ENCODE results near the gene EXOC3L2. TPM values are rescaled to one million over a fixed set of nuclear protein-coding genes. Genes with fewer than 3 reads are reported as not detected.

EXOC3L2 gene
- total and polyA plus RNA-seq, 10 of the 15 experiments (the other 5 are each of a cell fraction or from before 2014, with no cell fraction given), result not detected

GRCh38 chr19:45164577-45165335 is 80.5 kb downstream of the EXOC3L2 start (continued):
- TF ChIP-seq ZBTB40 (IDR thresholded peaks at IDR 0.05; ENCODE audit: borderline replicate concordance) (no peak), BRCA1 (IDR thresholded peaks at IDR 0.05; ENCODE audit: low read depth, low read length) (no peak), GABPA (IDR thresholded peaks at IDR 0.05; ENCODE audit: low read depth) (no peak), SMAD5 (IDR thresholded peaks at IDR 0.05; ENCODE audit: low read depth) (no peak), TCF7 (IDR thresholded peaks at IDR 0.05; ENCODE audit: borderline replicate concordance) (no peak), KDM1A (IDR thresholded peaks at IDR 0.05; ENCODE audit: borderline replicate concordance) (no peak), E4F1 (IDR thresholded peaks at IDR 0.05; ENCODE audit: borderline replicate concordance, partially characterized antibody) (no peak), USF1 (IDR thresholded peaks at IDR 0.05; ENCODE audit: borderline replicate concordance, extremely low read length, insufficient read depth, low read depth, low read length) (no peak), ASH2L (IDR thresholded peaks at IDR 0.05; ENCODE audit: borderline replicate concordance, low read depth) (no peak), ESRRA (IDR thresholded peaks at IDR 0.05; ENCODE audit: low read length) (no peak), SRF (IDR thresholded peaks at IDR 0.05; ENCODE audit: low read depth in 2 of 2, low read length in 2 of 2) (0 out of 4 replicates have a peak, but pooled peaks of 1 of the 2 experiments have one; percentile 11)
- TF ChIP-seq, protein P1, sequence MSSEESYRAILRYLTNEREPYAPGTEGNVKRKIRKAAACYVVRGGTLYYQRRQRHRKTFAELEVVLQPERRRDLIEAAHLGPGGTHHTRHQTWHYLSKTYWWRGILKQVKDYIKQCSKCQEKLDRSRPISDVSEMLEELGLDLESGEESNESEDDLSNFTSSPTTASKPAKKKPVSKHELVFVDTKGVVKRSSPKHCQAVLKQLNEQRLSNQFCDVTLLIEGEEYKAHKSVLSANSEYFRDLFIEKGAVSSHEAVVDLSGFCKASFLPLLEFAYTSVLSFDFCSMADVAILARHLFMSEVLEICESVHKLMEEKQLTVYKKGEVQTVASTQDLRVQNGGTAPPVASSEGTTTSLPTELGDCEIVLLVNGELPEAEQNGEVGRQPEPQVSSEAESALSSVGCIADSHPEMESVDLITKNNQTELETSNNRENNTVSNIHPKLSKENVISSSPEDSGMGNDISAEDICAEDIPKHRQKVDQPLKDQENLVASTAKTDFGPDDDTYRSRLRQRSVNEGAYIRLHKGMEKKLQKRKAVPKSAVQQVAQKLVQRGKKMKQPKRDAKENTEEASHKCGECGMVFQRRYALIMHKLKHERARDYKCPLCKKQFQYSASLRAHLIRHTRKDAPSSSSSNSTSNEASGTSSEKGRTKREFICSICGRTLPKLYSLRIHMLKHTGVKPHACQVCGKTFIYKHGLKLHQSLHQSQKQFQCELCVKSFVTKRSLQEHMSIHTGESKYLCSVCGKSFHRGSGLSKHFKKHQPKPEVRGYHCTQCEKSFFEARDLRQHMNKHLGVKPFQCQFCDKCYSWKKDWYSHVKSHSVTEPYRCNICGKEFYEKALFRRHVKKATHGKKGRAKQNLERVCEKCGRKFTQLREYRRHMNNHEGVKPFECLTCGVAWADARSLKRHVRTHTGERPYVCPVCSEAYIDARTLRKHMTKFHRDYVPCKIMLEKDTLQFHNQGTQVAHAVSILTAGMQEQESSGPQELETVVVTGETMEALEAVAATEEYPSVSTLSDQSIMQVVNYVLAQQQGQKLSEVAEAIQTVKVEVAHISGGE (CRISPR knock-in tag; IDR thresholded peaks at IDR 0.05), result no peak
- TF ChIP-seq, protein P2, sequence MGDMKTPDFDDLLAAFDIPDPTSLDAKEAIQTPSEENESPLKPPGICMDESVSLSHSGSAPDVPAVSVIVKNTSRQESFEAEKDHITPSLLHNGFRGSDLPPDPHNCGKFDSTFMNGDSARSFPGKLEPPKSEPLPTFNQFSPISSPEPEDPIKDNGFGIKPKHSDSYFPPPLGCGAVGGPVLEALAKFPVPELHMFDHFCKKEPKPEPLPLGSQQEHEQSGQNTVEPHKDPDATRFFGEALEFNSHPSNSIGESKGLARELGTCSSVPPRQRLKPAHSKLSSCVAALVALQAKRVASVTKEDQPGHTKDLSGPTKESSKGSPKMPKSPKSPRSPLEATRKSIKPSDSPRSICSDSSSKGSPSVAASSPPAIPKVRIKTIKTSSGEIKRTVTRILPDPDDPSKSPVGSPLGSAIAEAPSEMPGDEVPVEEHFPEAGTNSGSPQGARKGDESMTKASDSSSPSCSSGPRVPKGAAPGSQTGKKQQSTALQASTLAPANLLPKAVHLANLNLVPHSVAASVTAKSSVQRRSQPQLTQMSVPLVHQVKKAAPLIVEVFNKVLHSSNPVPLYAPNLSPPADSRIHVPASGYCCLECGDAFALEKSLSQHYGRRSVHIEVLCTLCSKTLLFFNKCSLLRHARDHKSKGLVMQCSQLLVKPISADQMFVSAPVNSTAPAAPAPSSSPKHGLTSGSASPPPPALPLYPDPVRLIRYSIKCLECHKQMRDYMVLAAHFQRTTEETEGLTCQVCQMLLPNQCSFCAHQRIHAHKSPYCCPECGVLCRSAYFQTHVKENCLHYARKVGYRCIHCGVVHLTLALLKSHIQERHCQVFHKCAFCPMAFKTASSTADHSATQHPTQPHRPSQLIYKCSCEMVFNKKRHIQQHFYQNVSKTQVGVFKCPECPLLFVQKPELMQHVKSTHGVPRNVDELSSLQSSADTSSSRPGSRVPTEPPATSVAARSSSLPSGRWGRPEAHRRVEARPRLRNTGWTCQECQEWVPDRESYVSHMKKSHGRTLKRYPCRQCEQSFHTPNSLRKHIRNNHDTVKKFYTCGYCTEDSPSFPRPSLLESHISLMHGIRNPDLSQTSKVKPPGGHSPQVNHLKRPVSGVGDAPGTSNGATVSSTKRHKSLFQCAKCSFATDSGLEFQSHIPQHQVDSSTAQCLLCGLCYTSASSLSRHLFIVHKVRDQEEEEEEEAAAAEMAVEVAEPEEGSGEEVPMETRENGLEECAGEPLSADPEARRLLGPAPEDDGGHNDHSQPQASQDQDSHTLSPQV (IDR thresholded peaks at IDR 0.05), result no peak

All from GM12878 (cell line).